HG03354 (cell line): Measurements from ENCODE around the gene BABAM2.
A peak's percentile ranks its signal among the peaks of the same experiment; 100 is the strongest.

ENCODE experiments used
- ATAC-seq: cut with Tn5 transposase; IDR thresholded peaks from one replicate; pipeline ENCODE4 v1.9.1; 2021; ENCODE audit warnings: mild to moderate bottlenecking; ENCODE audit not compliant: unreplicated experiment, poor library complexity, severe bottlenecking

BABAM2 gene

DNA sequence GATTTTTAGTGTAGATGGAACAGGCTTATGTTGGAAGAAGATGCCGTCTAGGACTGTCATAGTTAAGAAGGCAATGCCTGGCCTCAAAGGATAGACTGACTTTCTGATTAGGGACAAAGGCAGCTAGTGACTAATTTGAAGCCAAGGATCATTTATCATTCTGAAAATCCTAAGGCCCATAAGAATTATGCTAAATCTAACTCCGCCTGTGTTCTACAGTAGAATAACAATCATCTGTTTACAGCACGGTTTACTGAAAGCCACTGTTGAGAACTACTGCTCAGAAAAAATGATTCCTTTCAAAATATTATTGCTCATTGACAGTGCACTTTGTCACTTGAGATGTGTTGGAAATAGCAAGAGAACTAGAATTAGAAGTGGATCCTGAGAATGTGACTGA, 44.5 kb downstream of the BABAM2 start:
- no peak for ATAC-seq

DNA sequence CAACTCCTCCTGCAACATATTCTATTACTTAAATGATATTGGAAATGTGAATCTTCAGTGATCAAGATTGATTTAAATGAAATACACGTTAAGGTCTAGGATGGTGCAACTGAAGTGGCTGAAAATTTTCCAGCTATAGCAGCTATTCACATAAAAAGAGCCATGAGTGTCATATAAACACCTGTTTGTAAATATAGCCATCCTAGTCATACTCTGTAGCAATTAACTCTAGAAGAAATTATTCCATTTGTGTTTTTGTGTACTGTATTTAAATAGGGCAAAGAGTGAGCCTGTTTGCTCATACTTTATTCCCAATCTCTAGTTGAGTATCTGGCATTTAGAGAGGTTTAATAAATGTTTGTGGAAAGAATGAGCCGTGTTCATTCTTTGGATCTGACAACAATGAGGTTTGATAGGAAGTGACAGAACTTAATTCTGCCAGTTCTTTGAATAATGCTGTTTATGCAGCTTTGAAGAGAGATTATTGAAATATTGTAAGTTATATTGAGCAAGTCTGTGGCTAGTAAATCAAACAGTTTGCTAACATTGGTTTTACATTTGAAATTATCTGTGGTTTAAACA, 49.7 kb downstream of the BABAM2 start:
- no peak for ATAC-seq

DNA sequence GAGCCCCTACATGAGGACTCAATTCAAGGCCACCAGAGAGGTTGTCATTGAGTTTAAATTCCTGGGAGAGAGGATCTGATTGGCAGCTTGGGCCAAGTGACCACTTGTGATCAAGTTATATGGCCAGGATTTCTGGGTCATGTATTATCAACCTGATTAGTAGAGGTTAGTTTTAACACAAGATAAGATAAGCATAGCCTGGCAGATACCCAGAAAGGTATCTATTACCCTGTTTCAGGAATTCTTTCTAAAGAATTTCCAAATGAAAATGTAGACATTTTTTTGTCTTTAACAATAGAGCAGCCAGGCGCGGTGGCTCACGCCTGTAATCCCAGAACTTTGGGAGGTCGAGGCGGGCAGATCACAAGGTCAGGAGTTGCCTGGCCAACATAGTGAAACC, 50.5 kb downstream of the BABAM2 start:
- ATAC-seq: no peak

DNA sequence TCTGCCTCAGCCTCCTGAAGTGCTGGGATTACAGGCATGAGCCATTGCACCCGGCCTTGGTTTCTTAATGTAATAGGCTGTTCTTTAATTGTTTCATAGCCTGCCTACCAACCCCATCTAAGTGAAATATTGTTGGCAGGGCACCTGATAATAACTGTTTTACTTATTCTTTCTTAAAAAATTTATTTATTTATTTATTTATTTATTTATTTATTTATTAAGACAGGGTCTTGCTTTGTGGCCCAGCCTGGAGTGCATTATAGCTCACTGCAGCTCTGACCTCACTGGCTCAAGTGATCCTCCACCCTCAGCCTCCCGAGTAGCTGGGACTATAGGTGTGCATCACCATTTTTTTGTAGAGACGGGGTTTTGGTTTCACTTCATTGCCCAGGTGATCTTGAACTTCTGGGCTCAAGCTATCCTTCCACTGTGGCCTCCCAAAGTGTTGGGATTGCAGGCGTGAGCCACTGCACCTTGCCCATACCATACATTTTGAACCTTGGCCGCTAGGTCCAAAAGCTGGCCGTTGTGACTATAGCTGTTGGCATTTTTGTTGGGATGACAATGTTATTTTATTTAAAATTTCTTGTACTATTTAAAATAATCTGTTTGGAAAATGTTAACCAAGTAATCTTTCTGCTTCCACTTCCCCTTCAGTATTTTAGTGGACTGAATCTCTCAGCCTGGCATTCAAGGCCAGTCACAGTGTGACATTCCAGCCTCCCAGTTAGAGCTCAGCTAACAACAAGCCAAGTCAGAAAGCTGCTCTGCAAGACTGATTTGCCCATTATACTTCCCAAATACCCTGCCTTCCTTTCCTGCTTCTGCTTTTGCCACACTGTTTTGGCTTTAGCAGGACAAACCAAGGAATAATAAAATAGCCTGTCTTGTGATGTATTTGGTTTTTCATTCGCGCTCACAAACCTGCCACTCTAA, 52.4 kb downstream of the BABAM2 start:
- no peak for ATAC-seq

DNA sequence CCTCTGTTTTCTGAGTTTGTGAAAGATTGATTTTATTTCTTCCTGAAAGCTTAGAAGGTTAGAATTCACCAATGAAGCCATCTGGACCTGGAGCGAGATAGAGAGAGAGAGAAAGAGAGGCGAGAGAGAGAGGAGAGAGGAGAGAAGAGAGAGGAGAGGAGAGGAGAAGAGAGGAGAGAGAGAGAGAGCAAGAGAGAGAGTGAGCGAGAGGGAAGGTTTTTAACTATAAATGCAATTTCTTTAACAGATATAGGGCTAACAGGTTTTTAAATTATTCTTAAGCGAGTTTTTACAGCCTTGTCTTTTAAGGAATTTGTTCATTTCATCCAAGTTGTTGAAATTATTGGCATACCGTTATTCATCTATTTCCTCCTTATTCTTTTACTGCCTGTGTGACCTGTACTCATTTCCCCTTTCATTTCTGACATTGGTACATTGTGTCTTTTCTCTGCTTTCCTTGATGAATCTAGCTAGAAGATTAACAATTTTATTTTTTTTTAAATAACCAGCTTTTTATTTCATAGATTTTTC, 56.1 kb downstream of the BABAM2 start:
- no peak for ATAC-seq

DNA sequence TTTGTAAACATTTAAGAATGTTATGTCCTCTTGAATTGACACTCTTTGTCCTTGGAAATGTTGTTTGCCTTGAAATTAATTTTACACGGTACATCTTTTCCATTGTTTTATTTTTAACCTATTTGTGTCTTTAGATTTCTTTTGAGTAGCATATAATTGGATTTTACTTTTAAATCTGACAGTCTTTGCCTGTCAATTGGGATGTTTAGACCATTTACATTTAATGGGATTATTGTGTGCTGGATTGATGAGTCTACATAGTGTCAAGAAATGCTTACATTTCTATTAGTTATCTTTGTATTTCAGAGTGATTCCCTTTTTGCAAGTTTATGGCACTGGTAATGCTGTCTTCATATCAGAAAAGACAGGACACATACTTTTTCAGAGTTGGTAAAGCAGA, 61.5 kb downstream of the BABAM2 start:
- no peak for ATAC-seq

DNA sequence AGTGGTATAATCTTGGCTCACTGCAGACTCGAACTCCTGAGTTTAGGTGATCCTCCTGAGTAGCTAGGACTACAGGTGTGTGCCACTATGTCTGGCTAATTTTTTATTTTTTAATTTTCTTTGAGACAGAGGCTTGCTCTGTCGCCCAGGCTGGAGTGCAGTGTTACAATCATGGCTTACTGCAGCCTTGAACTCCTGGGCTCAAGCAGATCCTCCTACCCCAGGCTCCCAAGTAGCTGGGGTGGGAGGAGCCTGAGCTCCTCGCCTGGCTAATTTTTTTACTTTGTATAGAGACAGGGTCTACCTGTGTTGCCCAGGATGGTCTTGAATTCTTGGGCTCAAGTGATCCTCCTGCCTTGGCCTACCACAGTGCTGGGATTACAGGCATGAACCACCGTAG, 62.5 kb downstream of the BABAM2 start:
- no peak for ATAC-seq

DNA sequence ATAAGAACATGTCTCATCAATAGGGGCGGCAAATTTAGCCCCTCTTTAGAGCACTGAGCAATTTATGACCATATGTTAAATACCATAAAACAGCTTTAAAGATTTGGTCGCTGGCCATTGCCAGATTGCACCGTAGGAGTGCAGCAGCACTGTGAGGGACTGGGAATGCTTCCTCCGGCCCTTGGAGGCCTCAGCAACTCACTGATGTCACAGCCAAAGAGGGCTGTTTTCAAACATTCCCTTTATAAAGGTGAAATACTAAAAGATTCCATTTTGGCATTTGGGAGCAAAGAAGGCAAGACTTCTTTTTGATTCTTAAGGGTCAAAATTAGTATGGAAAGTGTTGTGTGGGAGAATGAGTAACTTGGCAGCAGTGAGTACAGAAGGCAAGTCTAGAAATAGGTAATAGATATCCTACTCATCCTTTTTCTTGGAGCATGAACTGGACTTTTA, 63.7 kb downstream of the BABAM2 start:
- ATAC-seq: no peak

DNA sequence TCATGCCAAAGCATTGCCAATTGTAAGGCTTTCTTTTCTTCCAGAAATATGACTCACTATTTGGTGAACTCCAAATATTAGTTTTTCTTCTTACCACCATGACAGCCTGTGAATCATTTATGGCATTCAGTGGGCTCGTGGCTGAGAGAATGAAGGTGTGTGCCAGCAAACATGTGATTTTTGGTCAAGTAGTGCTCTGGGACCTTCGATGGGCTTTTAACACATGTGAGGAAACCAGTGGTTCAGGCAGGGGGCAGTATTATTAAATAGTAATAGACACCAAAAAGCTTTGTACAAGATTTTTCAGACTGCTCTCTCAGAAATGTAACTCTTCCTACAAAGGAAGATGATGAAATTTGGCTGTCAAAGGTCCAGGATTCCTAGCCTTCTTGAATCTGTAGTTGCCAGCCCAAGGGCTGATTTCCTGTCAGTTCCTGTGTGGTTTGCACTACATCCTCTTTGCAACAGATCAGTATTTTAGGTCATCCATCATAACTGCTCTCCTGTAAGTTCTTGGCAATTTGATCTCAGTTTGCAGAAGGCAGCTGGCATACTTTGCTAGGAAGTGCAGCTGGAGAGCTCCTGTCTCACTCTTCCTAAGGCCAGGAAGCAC, 64.3 kb downstream of the BABAM2 start:
- ATAC-seq: peak; percentile 62

DNA sequence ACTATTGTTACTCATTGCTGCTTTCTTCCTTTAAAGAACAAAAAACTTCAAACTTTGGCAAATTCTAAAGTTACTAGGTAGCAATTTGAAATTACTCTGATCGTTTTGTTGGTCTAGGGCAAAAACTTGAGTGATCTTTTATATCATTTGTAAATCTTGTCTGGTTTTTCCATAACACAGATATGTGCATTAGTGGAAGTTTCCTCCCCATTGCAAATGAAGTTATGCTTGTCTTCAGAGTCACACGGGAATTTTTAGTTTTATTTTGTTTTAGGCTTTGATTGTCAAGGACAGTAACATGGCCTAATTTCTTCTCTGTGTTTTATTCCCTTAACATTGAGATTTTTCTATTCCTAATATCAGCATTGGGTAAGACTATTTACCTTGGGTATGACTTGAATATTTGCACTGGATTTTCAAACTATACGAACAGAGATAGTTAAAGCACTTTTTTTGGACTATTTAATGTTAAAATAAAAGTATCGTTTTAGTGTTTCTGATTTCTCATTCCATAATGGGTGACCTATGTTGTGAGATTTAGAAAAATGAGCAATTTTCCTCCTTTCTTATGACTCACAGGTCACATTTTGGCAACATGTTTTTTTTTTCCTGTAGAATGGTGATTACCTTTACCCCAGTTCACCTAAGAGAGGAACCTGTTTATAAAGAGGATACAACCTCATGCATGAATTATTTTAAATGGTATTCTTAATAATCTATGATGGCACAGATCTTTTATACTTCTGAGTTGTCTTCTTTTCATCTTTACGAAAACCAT, 65.0 kb downstream of the BABAM2 start:
- ATAC-seq: no peak

DNA sequence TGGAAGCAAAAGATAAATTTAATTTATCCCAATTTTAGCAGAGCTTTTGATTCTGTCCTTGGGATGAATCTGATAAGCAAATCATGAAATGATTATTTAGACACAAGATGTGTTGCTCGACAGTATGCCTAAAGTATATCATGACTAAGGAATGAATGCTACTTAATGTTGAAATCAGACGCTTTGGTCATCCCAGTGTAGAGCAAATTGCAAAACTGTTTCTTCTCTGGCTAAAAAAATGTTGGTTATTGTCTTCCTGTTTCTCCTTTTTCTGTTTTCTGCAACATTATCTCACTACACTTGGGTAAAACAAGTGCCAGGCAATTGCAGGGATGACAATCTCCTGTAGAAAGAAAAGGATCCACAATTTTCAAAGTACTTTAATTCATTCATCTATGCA, 66.4 kb downstream of the BABAM2 start:
- ATAC-seq: no peak

DNA sequence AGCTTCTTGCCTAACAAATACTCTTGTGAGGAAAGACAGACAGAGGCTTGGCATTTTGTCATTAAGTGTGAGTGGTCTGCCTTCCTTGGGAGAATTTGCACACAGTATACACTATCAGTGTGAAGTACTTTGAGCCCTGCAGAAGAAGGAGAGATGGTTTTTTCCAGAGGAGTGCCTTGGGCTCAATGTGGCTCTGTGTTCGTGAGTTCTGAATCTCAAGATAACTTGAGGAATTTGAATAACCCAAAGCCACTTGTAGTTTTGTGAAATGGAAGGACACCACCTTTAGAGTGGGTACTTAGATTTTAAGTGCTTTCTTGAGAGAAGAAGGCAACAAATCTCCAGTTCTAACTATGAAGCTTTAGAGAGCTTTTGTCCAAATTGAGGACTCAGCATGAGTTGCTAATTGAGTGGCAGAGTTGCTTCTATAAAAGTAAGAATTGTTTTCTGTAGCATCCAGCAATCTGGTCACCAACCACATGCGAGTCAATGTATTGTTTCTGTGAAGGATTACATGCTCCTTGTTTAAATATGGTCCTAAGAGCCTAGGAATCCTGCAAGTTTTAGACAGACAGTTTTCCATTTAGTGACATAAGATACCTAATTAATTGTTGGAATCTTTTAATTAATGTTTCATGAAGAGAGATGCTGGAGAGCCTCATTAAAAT, 68.3 kb downstream of the BABAM2 start:
- ATAC-seq: no peak

DNA sequence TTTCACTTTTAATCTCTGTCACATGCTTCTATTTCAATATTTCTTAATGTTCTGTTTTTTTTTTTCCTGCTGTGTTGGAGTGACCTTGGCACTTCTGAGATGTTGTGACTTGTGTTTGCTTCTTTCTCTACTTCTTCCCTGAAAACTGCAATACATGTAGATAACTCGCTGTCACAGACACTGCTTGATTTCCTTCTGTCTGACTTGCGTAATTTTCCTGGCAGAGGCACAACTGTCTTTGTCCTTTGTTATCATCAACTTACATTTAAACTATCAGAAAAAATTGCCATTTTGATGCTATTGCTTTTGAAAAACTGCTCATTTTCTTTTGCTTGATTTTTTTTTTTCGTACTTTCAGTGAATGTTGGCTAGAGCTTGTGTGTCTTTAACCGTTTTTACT, 69.0 kb downstream of the BABAM2 start:
- ATAC-seq: no peak

DNA sequence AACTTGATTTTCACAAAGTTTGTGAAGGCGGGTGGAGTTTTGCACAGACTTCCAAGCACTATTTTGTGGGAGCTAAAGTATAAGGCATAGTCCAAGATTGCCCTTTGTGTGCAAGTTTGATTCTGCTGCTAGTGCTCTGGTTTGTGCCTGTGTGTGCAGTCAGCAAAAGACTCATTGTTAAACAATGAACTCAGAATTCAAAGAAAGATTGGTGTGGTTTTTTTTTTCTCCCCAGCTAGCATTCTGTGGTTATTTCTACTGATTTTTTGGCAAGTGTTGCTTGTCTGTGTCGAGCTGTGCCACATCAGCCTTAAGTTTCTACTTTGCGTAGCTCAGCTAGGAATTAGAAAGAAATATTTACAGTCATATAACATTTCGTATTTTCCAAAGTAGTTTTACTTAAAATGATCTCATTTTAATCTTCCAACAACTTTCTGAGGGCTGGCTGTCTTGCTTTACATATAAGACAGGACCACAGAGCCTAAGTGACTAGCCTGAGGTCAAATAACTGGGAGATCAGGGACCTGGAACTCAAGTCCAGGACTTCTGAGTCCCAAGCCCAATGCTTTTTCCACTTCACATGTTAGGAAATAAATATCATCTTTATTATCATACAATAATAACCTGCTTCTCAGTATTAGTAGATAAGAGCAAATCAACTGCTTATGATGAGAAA, 69.8 kb downstream of the BABAM2 start:
- ATAC-seq: no peak

DNA sequence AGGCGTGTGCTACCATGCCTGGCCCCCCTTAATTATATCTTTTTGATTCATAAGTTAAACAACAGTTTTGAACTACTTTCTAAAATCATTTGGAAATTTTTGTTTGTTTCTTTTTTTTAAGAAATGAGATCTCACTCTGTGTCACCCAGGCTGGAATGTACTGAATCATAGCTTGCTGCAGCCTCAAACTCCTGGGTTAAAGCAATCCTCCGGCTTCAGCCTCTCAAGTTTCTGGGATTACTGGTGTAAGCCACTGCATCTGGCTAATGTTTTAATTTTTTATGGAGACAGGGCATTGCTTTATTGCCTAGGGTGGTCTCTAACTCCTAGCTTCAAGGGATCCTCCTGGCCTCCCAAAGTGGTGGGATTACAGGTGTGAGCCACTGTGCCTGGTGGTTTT, 71.5 kb downstream of the BABAM2 start:
- no peak for ATAC-seq

DNA sequence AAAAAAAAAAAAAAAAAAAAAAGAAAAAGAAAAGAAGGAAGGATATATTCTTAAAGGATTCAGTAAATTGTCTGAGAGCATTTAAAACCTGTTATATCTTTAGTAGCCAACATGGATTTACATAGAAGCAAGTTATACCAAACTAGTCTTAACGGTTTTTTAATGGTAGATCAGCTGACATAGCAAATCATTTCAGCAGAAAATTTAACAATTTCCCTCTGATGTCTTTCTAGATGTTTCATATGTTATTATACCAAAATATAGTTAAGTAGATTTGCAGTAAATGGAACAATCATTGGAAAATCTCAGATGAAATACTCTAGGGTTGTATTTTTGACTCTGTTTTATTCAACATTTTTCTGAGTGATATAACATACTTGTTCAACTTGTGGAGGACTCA, 72.9 kb downstream of the BABAM2 start:
- ATAC-seq: no peak

DNA sequence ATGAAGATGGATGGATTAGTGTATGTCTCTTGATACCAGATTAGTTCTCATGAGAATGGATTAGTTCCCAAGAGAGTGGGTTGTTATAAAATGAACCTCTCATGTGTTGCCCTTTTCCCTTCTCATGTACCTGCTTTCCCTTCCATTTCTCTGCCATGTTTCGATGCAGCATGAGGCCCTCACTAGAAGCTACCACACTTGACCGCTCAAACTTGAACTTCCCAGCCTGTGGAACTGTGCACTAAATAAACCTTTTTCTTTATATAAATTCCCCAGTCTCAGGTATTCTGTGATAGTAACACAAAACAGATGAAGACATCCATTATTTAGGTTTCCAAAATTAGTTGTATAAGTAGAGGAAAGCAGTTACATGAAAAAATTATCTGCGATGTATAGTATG, 73.5 kb downstream of the BABAM2 start:
- no peak for ATAC-seq

DNA sequence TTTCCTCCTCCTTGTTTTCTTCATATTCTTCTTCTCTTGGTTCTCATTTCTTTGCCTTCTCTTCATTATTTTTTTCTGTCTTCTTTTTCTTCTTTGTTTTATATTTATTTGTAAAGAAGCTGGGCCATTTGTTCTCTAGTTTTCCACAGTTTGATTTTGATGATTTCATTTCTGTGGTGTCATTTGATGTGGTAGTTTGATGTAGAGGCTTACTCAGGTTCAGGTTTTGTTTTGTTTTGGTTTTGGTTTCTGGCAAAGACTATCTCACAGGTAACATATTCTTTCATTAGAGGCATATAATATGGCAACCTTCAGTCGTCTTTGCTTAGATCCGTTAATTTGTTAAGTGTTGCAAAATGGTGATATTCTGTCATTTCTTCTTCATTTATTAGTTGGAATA, 75.3 kb downstream of the BABAM2 start:
- no peak for ATAC-seq

DNA sequence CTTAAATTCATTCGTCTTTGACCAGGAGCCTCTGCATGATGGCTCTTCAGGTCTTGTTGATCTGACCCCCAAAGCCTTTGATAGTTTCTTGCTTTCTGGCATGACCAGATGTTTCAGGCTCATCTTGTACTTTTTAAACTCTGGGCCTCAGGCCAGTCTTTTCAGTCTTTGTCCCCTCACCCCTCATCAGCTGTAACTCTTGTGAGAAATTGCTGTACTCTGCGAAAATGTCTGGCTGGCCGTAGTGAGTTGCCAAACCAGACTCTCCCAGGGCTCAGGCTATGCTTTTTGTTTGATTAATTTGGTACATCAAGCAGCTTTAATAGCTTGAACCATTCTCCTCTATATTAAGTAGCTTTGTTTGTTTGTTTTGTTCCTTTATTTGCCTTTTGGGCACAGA, 75.9 kb downstream of the BABAM2 start:
- no peak for ATAC-seq
